ENCODE data around the gene ALX4. TPM values are rescaled to one million over a fixed set of nuclear protein-coding genes. Genes with fewer than 3 reads are reported as not detected.

The ALX4 gene
- total and polyA plus RNA-seq, 9 of the 15 experiments (the other 6 are each of a cell fraction or from before 2014, with no cell fraction given), result 0.07 to 1.2 (median 0.33) TPM

DNA sequence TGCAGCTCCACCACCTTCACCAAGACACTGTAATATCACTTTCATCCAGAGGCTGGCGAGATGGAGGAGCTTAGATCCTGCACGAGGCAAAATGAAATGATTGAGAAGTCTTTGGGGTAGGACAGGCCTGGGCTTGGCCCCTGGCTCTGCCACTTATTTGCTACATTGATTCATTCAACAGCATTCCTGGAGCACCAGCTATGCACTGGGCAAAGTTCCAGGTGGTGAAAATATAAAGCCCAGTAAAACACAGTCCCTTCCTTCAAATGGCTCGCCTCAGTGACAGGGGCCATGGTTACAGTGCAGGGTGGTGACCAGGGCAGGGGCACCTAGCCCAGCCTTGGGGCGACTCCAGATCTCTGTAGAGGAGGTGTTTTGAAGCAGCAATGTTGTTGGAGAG, 19.7 kb downstream of the ALX4 start (continued):
- TF ChIP-seq, protein P1, sequence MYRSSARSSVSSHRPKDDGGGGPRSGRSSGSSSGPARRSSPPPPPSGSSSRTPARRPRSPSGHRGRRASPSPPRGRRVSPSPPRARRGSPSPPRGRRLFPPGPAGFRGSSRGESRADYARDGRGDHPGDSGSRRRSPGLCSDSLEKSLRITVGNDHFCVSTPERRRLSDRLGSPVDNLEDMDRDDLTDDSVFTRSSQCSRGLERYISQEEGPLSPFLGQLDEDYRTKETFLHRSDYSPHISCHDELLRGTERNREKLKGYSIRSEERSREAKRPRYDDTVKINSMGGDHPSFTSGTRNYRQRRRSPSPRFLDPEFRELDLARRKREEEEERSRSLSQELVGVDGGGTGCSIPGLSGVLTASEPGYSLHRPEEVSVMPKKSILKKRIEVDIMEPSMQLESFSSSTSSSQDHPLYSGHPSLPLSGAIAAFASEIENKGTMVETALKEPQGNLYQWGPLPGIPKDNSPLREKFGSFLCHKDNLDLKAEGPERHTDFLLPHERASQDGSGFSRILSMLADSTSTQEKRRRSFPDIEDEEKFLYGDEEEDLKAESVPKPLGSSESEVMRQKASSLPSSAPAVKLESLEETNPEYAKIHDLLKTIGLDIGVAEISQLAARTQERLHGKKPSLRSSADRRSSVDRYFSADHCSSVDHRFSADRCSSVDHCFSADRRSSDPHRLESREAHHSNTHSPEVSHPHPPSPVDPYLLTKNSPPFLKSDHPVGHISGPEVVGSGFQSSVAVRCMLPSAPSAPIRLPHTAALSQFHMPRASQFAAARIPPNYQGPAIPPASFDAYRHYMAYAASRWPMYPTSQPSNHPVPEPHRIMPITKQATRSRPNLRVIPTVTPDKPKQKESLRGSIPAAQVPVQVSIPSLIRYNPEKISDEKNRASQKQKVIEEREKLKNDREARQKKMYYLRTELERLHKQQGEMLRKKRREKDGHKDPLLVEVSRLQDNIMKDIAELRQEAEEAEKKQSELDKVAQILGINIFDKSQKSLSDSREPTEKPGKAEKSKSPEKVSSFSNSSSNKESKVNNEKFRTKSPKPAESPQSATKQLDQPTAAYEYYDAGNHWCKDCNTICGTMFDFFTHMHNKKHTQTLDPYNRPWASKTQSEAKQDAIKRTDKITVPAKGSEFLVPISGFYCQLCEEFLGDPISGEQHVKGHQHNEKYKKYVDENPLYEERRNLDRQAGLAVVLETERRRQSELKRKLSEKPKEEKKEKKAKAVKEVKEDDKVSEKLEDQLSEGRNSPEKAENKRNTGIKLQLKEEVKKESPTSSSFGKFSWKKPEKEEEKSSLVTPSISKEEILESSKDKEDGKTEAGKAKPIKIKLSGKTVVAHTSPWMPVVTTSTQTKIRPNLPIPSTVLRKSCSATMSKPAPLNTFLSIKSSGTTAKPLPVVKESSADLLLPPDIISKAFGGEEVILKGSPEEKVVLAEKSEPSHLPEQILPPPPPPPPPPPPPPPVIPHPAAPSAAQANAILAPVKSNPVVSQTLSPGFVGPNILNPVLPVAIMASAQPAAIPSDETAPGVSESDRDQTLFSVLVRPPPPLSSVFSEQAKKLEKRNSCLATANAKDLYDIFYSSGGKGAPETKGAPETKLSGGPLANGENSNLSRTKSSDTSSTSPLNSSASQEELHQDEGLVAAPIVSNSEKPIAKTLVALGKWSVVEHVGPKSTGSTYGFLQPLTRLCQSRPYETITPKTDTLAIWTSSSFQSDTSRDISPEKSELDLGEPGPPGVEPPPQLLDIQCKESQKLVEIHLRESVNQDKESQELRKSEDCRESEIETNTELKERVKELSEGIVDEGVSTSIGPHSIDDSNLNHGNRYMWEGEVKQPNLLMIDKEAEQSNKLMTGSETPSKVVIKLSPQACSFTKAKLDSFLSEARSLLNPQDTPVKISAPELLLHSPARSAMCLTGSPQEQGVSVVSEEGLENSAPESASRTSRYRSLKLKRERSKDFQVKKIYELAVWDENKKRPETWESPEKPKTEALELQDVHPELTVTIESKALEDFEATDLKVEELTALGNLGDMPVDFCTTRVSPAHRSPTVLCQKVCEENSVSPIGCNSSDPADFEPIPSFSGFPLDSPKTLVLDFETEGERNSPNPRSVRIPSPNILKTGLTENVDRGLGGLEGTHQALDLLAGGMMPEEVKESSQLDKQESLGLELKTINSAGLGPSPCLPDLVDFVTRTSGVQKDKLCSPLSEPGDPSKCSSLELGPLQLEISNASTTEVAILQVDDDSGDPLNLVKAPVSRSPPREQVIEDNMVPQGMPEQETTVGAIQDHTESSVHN (IDR thresholded peaks at IDR 0.05; ENCODE audit: borderline replicate concordance in 1 of 2, low read depth in 1 of 2), result no peak
- TF ChIP-seq, protein P2, sequence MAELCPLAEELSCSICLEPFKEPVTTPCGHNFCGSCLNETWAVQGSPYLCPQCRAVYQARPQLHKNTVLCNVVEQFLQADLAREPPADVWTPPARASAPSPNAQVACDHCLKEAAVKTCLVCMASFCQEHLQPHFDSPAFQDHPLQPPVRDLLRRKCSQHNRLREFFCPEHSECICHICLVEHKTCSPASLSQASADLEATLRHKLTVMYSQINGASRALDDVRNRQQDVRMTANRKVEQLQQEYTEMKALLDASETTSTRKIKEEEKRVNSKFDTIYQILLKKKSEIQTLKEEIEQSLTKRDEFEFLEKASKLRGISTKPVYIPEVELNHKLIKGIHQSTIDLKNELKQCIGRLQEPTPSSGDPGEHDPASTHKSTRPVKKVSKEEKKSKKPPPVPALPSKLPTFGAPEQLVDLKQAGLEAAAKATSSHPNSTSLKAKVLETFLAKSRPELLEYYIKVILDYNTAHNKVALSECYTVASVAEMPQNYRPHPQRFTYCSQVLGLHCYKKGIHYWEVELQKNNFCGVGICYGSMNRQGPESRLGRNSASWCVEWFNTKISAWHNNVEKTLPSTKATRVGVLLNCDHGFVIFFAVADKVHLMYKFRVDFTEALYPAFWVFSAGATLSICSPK (IDR thresholded peaks at IDR 0.05; ENCODE audit: borderline replicate concordance), result no peak
